NOMO-1 (cell line): ENCODE results near the gene APLP1.
"Not testable (repeated sequence)": the region's sequence is repeated elsewhere in the genome, so short reads cannot be mapped to it uniquely, and the experiment has no call there.

ENCODE experiments used
- DNase-seq, 2 experiments: peaks; one replicate each; lab custom pipeline; 2025; ENCODE audit not compliant: unreplicated experiment in 2 of 2; lab: John Stamatoyannopoulos, UW

Gene APLP1

GRCh38 chr19:35868172-35868822 is at the start of gene APLP1:
Gene APLP1, plus strand, starts transcription at chr19:35868574. Its CDS starts 63 bp downstream, at chr19:35868637.
- peak in 1 of 2 experiments; percentile 33 for DNase-seq

- peak; percentile 45 to 87 for DNase-seq
These were observed 45.8 kb upstream of the APLP1 start for GRCh38 chr19:35822579-35822978.

GRCh38 chr19:35824150-35824549 is 44.2 kb upstream of the APLP1 start:
- no peak for DNase-seq

- DNase-seq: peak in 1 of 2 experiments; percentile 35
These were observed 39.6 kb upstream of the APLP1 start for GRCh38 chr19:35828692-35829301.

- DNase-seq: no peak
These were observed 37.4 kb upstream of the APLP1 start for GRCh38 chr19:35830986-35831385.

GRCh38 chr19:35832054-35832453 is 36.3 kb upstream of the APLP1 start:
- DNase-seq: no peak

- no peak for DNase-seq
These were observed 34.4 kb upstream of the APLP1 start for GRCh38 chr19:35833972-35834371.

GRCh38 chr19:35836096-35836495 is 32.3 kb upstream of the APLP1 start:
- DNase-seq: not testable (repeated sequence)

GRCh38 chr19:35841961-35842595 is 26.3 kb upstream of the APLP1 start:
- DNase-seq: no peak

- DNase-seq: no peak
These were observed 25.6 kb upstream of the APLP1 start for GRCh38 chr19:35842666-35843272.

- no peak for DNase-seq
These were observed 24.5 kb upstream of the APLP1 start for GRCh38 chr19:35843676-35844481.

- no peak for DNase-seq
These were observed 23.7 kb upstream of the APLP1 start for GRCh38 chr19:35844482-35845214.

GRCh38 chr19:35845215-35846037 is 22.9 kb upstream of the APLP1 start:
- DNase-seq: no peak

- DNase-seq: no peak
These were observed 22.2 kb upstream of the APLP1 start for GRCh38 chr19:35846038-35846668.

- DNase-seq: no peak
These were observed 20.5 kb upstream of the APLP1 start for GRCh38 chr19:35847911-35848310.

GRCh38 chr19:35848486-35848885 is 19.9 kb upstream of the APLP1 start:
- DNase-seq: no peak

GRCh38 chr19:35848919-35849505 is 19.4 kb upstream of the APLP1 start:
- no peak for DNase-seq

GRCh38 chr19:35851213-35852028 is 17.0 kb upstream of the APLP1 start:
- DNase-seq: no peak
